Stimulated activated CD8-positive, alpha-beta memory T cell treated with anti-CD3 and anti-CD28 coated beads, Interleukin-7, amount 100 ng/mL, for 4 hours (primary cell): ENCODE data around the gene HLA-F.
A peak's percentile ranks its signal among the peaks of the same experiment; 100 is the strongest.

ENCODE experiments used
- DNase-seq, 2 donors: peaks; one replicate each; pipeline ENCODE4 v3.0.0-alpha.2; 2020; ENCODE audit warnings: low read depth in 2 of 2

HLA-F gene

DNA sequence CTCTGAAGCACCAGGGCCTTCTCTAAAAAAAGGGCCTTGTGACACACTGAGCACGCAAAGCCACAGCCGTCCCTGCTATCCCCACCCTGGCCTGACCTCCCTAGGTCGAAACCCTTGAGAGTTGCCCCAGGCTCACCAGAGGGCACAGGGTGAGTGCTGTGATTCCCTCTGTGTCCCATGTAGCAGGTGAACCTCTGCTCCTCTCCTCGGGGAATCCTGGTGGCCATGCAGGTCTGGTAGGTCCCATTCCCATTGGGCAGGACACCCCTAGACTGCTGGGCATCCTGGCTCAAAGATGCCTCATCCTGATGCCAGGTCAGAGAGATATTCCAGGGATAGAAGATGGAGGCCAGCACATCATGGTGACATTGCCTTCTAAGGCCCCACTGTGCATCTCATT lies 20.9 kb downstream of the HLA-F start:
- DNase-seq, result no peak

DNA sequence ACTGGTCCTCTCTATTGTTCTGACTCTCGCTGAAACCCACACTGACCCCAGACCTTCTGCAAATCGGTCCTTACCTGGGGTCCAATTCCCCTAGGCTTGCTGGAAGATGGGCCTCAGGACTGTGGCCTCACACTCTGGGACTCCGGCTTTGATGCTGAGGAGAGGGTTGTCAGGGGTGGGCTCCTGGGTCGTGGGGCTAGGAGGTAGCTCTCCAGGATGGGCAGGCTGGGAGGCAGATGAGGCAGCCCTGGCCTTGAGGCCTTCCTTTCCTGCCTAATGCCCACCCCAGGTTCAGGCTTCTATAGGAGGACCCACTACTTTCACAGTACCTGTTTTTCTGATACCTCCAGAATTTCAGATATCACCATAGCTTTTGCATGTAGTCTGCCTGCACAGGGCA lies 21.4 kb downstream of the HLA-F start:
- DNase-seq, result no peak

DNA sequence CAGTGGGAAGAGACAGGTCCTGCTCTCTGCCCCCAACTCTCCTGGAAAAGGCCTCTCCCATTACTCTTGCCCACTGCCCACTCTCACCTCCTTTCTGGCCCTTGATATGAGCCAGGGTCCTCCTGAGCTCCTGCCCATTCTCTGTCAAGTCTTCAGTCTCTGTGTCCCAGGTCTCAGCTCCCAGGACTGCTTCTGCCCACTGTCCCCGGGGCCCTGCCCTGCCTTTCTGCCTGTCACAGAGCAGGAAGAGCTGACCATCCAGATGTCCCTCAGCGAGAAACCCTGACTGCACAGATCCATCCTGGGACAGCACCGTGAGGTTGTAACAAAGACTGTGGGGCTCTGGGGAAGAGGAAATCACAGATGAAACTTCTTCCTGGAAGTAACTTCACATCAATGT lies 22.2 kb downstream of the HLA-F start:
- no peak for DNase-seq

DNA sequence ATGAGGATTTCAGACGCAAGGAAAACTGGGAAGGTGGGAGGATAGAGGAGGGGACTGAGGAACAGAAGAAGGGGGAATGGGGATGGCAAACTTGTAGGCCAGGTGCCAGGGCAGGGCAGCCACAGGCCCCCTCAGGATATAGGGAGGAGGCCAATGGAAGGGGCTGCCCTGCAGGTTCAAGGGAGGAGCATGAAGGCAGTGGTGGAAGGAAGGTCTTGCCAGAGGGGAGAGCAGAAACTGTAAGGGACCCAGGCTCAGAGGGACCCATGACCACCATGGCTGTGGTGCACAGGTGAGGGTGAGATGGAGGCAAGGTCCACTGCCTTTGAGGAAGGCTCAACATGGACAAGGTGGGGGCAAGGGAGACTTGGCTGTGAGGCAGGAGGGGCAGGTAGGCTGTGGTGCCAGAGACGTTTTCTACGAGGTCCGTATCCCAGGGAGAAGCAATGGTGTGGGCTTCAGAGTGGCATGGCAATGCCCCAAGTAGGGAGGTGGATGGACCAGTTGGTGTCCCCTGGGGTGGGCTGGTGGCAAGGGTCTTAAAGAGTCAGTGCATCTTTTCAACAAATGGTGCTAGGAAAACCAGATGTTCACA lies 22.7 kb downstream of the HLA-F start:
- no peak for DNase-seq

DNA sequence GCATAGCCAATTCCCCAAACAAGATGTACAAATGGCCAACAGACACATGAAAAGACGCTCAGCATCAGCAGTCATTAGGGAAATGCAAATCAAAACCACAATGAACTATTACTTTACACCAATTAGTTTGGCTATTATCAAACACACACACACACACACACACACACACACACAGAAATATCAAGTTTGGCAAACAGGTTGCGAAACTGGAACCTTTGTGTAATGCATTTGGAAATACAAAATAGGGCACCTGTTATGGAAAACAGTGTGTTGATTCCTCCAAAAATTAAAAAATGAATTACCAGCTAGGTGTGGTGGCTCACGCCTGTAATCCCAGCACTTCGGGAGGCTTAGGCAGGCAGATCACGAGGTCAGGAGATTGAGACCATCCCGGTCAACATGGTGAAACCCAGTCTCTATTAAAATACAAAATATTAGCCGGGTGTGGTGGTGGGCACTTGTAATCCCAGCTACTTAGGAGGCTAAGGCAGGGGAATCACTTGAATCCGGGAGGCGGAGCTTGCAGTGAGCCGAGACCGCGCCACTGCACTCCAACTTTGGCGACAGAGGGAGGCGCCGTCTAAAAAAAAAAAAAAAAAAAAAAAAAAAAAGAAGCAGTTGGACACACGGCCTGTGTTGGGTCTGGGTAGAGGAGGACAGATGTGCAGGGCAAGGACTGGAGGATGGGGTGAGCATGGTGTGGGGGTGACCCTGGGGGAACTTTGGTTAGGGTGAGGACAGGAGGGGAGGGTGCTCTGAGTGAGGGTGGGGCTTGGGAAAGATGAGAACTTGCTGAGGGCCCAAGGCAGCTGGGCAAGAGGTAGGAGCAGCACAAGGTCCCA lies 23.8 kb downstream of the HLA-F start:
- no peak for DNase-seq

DNA sequence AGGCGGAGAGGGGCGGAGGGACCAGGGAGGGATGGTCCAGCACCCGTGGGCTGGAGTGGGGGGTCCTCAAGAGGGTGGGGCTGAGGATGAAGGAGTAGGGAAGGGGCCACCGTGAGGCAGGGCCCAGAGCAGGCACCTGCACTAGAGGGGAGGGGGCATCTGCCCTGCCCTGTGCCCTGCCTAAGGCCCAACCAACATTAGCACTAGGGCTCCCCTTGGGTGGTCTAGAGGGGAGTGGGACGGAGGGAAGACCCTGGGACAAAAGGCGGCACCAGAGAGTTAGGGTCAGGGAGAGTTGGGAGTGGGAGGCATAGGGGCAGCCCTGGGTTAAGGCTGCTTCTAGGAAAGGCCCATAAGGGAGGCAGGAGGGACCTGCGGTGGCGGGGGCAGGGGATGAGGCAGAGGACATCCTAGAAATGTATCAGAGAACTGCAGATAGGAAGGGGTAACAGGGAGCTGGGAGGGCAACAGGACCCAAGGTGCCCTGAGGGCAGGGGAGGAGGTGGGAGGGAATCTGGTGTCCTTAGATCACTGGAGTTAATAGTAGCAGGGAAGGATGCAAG lies 24.5 kb downstream of the HLA-F start:
- no peak for DNase-seq

DNA sequence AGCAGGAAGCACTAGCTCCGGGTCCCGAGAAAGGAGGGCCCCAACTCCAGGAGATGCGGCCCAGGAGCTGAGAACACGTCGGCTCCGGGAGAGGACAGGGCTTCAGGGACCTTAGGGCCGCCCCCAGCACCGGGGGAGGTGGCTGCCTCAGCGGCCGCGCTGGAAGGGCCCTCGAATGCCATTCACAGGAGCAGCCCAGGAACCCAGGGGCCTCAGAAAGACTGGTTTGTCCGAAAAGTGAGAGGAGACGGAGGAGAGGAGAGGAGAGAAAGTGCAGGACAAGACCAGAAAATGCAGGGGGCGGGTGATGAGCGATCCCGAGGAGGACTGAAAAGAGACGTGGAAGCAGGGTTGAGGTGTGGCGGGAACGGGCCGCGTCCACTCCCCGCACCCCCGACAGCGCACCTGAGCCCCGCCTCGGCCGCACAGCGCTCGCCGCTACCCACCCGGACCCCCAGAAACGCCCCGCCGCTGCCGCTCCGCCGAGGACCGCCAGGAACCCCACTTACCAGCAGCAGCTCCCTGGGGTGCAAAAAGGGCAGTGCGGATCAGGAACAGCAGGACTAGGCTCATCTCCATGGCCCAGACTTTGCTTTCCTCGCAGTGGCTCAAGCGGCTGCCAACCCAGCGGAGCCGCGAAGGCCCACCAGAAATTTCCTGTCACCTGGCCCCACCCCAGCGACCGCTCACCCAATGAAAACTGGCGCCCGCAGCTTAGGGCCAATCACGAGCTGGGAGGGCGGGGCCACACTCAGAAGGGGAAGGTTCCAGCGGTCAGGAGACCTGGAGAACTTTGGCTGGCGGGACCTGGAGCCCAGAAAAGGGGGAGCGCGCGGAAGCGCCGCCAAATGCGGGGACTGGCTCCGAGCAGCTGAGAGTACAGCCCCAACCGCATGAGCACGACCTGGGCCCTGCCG lies 25.4 kb downstream of the HLA-F start:
- peak; percentile 67 to 76 for DNase-seq

DNA sequence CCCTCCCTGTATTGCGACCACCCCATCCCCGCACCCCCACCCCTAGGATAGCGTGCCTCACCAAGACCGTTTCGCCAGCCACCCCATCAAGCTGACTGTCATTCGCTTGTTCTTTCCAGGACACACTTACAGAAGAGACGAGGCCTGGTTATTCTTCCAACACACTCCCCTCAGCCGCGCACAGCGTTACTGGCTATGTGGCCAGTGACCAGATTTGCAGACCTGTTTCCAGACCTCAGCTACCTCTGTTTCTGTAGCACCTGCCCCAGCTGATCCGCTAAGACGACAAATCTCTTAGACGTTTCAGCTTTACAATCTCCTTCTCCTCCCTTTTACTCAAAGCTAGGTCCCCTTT lies 26.1 kb downstream of the HLA-F start:
- no peak for DNase-seq

DNA sequence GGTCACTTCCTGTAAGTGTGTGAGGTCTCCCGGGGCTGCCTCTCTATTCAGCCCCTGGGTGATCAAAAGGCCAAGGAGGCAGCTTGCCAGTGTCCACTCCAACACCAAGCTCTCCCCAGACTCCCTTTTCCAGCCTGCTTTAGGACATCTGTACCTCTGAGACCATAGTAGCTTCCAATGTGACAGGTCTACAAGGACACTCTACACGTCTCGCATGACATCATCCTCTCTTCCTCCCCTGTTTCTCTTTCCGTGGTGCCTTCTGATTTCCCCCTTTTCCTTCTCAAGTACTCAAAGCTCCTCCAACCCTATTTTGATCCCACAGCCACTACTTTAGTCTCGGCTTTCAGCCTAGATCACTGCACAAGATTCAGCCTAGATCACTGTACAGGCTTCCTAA lies 26.4 kb downstream of the HLA-F start:
- no peak for DNase-seq

DNA sequence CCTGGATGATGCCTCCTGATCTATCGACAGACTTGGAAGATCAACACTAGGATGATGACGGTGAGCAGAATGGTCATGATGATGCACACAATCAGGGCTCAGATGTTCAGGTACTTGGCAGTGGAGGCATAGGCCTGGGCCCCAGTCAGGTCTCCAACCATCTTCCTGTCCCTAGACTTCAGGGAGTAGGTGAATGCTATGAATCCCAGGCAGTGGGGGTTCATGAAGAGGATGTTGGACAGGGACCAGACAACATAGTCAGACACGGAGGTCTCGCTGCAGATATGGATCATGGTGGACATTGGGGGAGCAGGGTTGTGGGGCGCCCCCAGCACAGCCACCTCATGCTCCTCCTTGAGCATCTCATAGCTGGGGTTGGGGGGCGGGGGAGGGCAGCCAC lies 27.5 kb downstream of the HLA-F start:
- DNase-seq, result no peak

DNA sequence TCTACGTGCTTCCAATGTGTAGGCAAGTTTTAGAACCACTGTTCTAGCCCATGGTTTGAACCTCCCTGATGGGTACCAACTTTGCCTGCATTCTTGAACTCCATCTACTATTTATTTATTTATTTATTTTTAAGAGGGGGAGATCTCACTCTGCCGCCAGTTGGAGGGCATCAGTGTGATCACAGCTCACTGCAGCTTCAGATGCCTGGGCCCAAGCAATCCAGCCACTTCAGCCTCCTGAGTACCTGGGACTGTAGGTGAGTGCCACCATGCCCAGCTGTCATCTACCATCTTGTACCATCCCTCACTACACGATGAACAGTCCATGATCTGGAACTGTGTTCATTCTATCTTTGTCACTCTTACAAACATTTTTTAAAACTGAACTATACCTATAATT lies 28.2 kb downstream of the HLA-F start:
- DNase-seq, result no peak

DNA sequence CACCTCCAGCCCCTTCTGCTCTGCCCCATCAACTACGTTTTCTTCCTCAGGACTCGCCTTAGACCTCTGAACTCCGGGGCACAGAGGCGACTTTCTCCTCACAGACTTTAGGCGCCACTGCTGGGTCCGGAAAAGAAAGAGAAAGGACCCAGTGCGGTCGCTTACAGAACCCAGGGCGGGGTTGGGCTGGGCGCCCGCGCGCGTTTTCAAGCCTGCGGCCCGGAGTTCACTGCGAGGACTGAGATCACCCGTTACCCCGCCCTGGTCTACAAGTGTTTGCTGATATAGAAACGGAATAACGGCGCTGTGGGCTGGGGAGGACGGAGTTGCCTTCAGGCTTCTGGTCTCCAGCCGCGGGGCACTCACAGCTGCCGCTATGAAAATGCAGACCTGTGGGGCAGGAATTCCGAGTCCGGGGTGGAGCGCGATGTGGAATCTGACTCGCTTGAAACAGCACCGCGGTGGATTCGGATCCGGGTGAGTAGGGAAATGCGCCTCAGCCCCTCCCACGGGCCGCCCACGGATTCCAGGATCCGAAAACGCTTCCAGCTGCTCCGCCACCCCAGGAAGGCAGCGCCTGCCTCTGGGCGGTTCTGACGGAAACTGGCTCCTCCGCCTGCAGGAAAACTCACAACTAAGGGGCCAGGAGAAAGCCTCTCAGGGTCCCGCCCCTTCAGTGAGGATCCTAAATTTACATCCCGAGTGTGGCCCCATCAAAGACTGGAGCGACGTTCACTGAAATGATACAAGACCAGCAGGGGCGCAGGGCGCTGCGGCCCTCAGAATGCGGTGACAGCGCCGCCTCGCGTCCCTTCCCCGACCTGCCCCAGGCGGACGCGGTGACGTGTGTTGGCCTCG lies 29.4 kb downstream of the HLA-F start:
- peak; percentile 54 to 70 for DNase-seq

DNA sequence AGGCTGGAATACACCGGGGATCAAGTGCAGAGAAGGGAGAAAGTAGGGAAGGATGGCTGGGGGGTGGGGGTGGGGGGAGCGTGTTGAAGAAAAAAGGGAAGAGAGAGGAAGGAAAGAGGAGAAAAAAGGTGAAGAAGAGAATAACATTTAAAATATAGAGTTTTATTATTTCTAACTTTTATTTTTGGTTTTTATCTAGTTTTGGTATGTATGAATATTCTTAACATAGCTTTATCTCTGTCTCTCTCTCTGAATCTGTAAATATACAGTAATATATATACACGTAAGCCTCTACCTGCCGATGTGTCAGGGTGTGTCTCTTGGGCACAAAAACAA lies 30.0 kb downstream of the HLA-F start:
- DNase-seq, result no peak

DNA sequence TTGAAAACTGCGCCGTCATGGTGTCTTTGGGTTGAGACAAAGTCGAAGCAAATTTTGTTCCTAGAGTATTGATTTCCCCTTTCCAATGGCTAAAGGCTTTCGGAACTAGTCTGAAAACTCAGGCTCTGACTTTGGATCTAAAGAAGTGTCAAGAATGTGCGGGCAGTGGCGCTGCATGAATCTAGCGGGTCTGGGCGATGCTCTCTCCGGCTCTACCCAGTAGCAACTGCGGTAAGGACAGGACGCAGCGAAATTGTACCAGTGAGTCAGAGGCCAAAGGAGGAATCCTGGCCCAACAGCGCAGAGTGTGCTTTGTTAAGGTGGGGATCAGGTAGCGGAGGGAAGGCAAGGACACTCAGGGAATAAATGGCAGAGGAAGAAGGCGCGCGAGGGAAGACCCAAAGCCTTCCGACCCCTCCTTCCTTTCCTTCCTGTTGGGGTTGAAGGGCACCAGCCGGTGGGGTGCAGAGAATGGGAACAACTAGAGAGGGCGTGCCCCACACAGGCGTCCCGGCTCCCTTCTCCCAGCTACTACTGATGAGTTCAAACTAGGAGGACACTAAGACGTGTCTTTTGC lies 32.1 kb downstream of the HLA-F start:
- DNase-seq, result no peak

DNA sequence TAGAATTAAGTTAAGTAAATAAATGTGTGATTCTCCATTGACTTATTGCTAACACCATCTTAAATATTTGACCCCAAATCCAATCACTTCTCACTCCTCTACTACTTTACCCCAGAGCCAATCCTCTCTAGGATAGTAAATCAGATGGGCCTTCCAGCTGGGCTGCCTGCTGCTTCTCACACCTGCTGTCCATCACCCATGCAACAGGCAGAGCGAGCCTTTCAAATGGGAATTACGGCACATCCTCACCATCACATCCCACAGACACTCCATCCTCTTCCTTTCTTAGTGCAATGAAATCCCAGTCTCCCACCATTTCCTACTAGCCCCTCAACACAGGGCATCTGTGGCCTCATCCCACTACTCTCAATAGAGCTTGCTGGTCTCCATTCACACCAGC lies 34.0 kb downstream of the HLA-F start:
- no peak for DNase-seq

DNA sequence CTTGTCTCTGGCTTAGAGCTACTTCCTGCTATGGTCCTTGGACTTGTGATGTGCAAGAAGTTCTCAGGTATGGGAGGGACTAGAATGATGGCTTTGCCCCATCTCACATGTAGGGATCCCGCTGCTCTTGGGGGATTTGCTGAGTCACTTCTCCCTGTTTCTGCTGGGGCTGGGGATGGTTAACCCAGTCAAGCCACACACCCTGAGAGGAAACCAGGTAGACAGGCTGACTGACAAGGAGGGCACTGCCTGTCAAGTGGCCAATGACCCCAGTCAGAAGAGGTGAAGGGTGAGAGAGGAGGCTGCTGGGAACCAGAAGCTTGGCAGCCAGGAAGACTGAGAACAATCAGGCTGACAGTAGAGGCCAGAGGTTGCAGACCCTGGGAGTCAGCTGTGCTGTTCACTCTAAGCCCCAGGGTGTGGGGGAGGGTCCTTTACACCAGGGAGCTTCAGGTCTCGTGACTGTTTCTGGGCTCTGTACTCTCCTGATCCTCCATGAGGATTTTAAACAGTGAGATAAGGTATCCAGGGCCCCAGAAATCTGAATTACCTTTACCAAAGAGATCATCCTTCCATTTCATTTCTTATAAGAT lies 34.6 kb downstream of the HLA-F start:
- no peak for DNase-seq

DNA sequence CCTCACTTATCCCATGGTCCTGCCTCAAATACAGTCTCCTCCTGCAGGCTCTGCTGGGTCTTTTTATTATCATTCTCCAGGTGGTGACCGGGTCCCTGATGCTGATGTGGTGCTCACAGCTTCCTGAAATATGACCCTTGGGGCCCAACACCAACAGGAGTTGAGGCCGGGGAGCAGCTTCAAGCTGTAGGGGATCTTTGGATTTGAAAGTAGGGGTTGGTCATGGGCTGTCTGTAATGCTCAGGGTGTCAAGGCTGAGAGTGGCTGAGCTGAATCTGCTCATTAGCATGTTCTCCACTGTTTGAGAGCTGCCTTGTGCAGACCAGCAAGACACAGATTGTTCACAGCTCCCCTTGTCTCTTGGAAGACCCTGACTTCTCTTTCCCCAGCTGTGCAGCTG lies 35.5 kb downstream of the HLA-F start:
- no peak for DNase-seq

DNA sequence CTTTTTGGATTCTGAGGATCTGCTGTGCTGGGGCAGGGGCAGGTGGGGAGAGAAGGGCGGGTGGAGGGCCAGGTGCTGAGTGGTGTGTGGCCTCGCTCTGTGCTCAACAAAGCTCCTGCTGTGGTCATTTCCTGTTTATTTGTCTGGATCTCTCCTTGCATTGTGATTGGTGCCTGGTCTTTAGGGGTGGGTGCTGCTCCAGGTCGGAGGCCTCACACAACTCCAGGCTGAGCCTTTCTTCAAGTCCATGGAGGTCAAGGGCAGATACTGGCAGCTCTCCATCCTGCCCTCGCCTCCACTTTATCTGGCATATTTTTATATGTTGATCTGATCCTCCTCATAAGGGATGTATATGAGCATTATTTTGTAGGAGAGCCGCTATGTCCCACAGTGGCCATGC lies 36.2 kb downstream of the HLA-F start:
- DNase-seq, result no peak

DNA sequence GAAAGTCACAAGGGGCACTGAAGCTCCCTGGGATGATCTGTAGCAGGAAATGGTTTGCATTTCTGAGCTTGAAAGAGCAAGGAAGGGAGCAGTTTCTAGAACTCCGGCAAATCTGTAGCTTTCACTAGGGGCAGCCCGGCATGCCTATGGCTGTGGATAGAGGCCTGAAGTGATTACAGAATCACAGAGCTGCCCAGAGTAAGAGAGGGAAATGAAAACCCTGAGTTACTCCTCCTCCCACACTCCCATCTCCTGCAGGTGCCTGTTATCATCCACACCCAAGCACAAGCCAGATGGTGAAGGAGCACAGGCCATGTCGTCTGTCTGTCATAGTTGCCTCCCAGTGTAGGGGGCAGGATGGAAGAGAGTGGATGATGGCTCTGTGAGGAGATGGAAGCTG lies 37.1 kb downstream of the HLA-F start:
- no peak for DNase-seq

DNA sequence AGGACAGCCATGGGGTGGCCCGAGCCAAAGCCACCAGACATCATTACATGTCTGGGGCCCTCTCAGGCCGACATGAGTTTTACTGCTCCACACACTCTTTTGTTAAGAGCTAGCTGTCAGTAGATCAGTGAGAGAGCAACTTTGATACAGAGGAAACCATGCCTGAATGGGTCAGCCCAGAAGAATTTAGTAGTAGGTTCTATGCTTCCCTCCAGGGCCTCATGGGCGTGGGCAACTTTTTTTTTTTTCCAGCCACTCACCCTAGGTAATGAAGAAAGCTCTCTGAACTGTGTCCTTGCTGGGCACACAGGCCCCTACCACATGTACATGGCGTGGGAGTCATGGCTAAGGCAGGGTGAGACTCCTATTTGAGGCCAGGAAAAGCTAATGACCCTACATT lies 38.8 kb downstream of the HLA-F start:
- no peak for DNase-seq

DNA sequence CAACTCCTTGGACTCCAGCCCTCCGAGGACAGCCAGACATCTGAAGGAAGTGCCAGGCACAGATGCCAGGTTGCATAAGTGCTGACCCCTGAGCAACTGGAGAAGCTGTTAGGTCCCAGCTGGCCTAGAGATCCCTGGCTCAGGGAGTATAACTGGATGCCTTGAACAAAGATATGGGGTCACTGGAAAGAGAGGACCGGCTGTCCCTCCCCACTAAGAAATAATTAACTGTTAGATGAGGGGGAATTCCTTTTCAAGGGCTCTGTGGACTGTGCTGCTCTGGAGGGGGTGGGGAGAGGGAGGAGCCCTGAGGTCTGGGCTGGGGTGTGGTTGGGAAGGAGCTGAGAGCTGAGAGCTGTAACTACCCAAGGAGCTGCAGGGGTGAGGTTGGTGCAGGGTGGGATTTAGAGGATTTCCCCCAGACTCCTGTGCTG lies 39.6 kb downstream of the HLA-F start:
- DNase-seq, result no peak
